HT1080 (cell line): ENCODE data around the gene INMT. TPM values are rescaled to one million over a fixed set of nuclear protein-coding genes. Genes with fewer than 3 reads are reported as not detected.
"Not testable (repeated sequence)": the region's sequence is repeated elsewhere in the genome, so short reads cannot be mapped to it uniquely, and the experiment has no call there.

Source experiments
- DNase-seq: peaks from one replicate; pipeline ENCODE4 v3.0.0-alpha.2; 2015; ENCODE audit warnings: low read depth
- polyA plus RNA-seq, 2 experiments: library from polyadenylated mRNA; depleted of rRNA; stranded (reverse); fragments of >200 nt; gene quantifications; 2 replicates each; pipeline ENCODE4 v1.2.3, GENCODE V29; 2015
- total RNA-seq: library from RNA; depleted of rRNA; stranded (reverse); fragments of >200 nt; shearing (Covaris generic); gene quantifications from 2 replicates; pipeline ENCODE4 v1.2.3, GENCODE V29; 2014; rRNA removed

The INMT gene
- not detected in 2 replicates for total RNA-seq
- polyA plus RNA-seq (2015; cell fraction: cytosol; rRNA removed): 0.02 TPM in 1 of 2 replicates, not detected in the other
- not detected in 2 replicates for polyA plus RNA-seq (2015; cell fraction: nucleus; rRNA removed)

- no peak for DNase-seq
Observed at GRCh38 chr7:30751696-30752273, at the start of gene INMT. TSS of gene INMT (plus strand) at chr7:30752135. CDS start at chr7:30752151, 16 bp downstream.

GRCh38 chr7:30702200-30702599 is 49.7 kb upstream of the INMT start:
- DNase-seq: no peak

- DNase-seq: no peak
Observed at GRCh38 chr7:30703756-30704155, 48.2 kb upstream of the INMT start.

- no peak for DNase-seq
Observed at GRCh38 chr7:30705008-30705407, 46.9 kb upstream of the INMT start.

- DNase-seq: no peak
Observed at GRCh38 chr7:30705596-30705995, 46.3 kb upstream of the INMT start.

GRCh38 chr7:30706316-30706715 is 45.6 kb upstream of the INMT start:
- no peak for DNase-seq

GRCh38 chr7:30706908-30707307 is 45.0 kb upstream of the INMT start:
- DNase-seq: no peak

GRCh38 chr7:30707391-30708357 is 44.3 kb upstream of the INMT start:
- DNase-seq: no peak

- DNase-seq: no peak
Observed at GRCh38 chr7:30708412-30708811, 43.5 kb upstream of the INMT start.

- DNase-seq: no peak
Observed at GRCh38 chr7:30708983-30709382, 43.0 kb upstream of the INMT start.

GRCh38 chr7:30709549-30709948 is 42.4 kb upstream of the INMT start:
- DNase-seq: no peak

- peak; percentile 11 for DNase-seq
Observed at GRCh38 chr7:30710669-30711068, 41.3 kb upstream of the INMT start.

- peak; percentile 4 for DNase-seq
Observed at GRCh38 chr7:30713392-30713791, 38.5 kb upstream of the INMT start.

GRCh38 chr7:30714129-30714528 is 37.8 kb upstream of the INMT start:
- DNase-seq: no peak

GRCh38 chr7:30717181-30717580 is 34.8 kb upstream of the INMT start:
- DNase-seq: peak; percentile 71

GRCh38 chr7:30719434-30719833 is 32.5 kb upstream of the INMT start:
- not testable (repeated sequence) for DNase-seq

GRCh38 chr7:30721211-30721610 is 30.7 kb upstream of the INMT start:
- no peak for DNase-seq

- no peak for DNase-seq
Observed at GRCh38 chr7:30722187-30722586, 29.7 kb upstream of the INMT start.

- no peak for DNase-seq
Observed at GRCh38 chr7:30722671-30723070, 29.3 kb upstream of the INMT start.

GRCh38 chr7:30723776-30724175 is 28.2 kb upstream of the INMT start:
- no peak for DNase-seq

GRCh38 chr7:30726296-30727006 is 25.5 kb upstream of the INMT start:
- DNase-seq: no peak
